ENCODE data around the gene EI24. TPM values are rescaled to one million over a fixed set of nuclear protein-coding genes. Genes with fewer than 3 reads are reported as not detected.
A peak's percentile ranks its signal among the peaks of the same experiment; 100 is the strongest.

The EI24 gene
- total and polyA plus RNA-seq, 2 of the 8 experiments (the other 6 are each of a cell fraction or from before 2014, with no cell fraction given), result 135 to 264 TPM

- TF ChIP-seq CTCF (IDR thresholded peaks at IDR 0.05; ENCODE audit: control extremely low read depth in 1 of 3, insufficient read depth in 1 of 3, low read depth in 1 of 3, low read length in 3 of 3), result peak; percentile 54 to 75 (median 73)
- TF ChIP-seq CREB1 (IDR thresholded peaks at IDR 0.05), result peak; percentile 71
- no peak for TF ChIP-seq GABPA (IDR thresholded peaks at IDR 0.05; ENCODE audit: borderline replicate concordance, insufficient read depth, low read length)
- TF ChIP-seq TAF7 (optimal IDR thresholded peaks at IDR 0.05; ENCODE audit: borderline replicate concordance, low read depth, low read length), result no peak
- TF ChIP-seq YY1 (IDR thresholded peaks at IDR 0.05; ENCODE audit: low read depth, low read length), result peak; percentile 59; the same call in 1 of the 2 replicates
- no peak for TF ChIP-seq SUZ12 (IDR thresholded peaks at IDR 0.05; ENCODE audit: low read length)
- TF ChIP-seq CBX5 (IDR thresholded peaks at IDR 0.05; ENCODE audit: low read depth, low read length), result no peak
- no peak for TF ChIP-seq RBBP5 (IDR thresholded peaks at IDR 0.05; ENCODE audit: borderline replicate concordance, low read depth, low read length)
- no peak for TF ChIP-seq JUND (IDR thresholded peaks at IDR 0.05; ENCODE audit: low read length)
- no peak for TF ChIP-seq CBX8 (IDR thresholded peaks at IDR 0.05; ENCODE audit: borderline replicate concordance, low read depth, low read length)
- no peak for TF ChIP-seq ATF2 (IDR thresholded peaks at IDR 0.05; ENCODE audit: low read length)
- no peak for TF ChIP-seq RXRA (IDR thresholded peaks at IDR 0.05; ENCODE audit: insufficient read depth, low read depth, low read length)
- TF ChIP-seq POLR2A (IDR thresholded peaks at IDR 0.05; ENCODE audit: control extremely low read depth in 1 of 2, low read depth in 2 of 2, low read length in 2 of 2), result peak; percentile 48 to 78
- no peak for TF ChIP-seq CHD1 (IDR thresholded peaks at IDR 0.05; ENCODE audit: low read depth, low read length)
- TF ChIP-seq USF2 (IDR thresholded peaks at IDR 0.05; ENCODE audit: low read length), result no peak
- no peak for TF ChIP-seq JUN (IDR thresholded peaks at IDR 0.05; ENCODE audit: low read depth, low read length)
- TF ChIP-seq TAF1 (IDR thresholded peaks at IDR 0.05; ENCODE audit: low read depth, low read length), result peak; percentile 74; the same call in 1 of the 2 replicates
- TF ChIP-seq SAP30 (IDR thresholded peaks at IDR 0.05; ENCODE audit: insufficient read depth, insufficient replicate concordance, low read length), result no peak
Observed at GRCh38 chr11:125568970-125569914, at the start of gene EI24 (continued).

Measured in H1 (cell line).